Measurements from ENCODE around the gene OTOGL.

DNA sequence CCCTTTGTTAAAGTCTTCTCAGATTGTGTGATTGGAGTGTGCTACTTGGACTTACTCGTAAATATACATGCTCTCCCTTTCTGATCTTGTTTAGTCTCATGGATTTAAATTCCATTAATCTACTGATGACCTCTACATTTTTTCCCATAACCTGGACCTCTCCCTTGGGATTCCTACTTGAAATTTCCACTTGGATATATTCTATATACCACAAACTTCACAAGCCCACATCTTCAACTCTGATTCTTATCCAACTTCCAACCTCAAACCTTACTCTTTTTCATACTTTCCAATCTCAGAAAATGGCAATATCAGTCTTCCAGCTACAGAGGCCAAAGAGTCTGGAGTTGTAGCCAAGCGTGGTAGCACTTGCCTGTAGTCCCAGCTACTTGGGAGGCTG, 49.1 kb upstream of the OTOGL start:
- no peak for TF ChIP-seq HOXA7 (CRISPR knock-in tag; IDR thresholded peaks at IDR 0.05; ENCODE audit: borderline replicate concordance)
- TF ChIP-seq CTCF (tag by site-specific recombination; IDR thresholded peaks at IDR 0.05), result no peak
- TF ChIP-seq, protein P1, sequence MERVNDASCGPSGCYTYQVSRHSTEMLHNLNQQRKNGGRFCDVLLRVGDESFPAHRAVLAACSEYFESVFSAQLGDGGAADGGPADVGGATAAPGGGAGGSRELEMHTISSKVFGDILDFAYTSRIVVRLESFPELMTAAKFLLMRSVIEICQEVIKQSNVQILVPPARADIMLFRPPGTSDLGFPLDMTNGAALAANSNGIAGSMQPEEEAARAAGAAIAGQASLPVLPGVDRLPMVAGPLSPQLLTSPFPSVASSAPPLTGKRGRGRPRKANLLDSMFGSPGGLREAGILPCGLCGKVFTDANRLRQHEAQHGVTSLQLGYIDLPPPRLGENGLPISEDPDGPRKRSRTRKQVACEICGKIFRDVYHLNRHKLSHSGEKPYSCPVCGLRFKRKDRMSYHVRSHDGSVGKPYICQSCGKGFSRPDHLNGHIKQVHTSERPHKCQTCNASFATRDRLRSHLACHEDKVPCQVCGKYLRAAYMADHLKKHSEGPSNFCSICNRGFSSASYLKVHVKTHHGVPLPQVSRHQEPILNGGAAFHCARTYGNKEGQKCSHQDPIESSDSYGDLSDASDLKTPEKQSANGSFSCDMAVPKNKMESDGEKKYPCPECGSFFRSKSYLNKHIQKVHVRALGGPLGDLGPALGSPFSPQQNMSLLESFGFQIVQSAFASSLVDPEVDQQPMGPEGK (tag by site-specific recombination; IDR thresholded peaks at IDR 0.05), result no peak
- no peak for TF ChIP-seq SP3 (tag by site-specific recombination; IDR thresholded peaks at IDR 0.05)
- TF ChIP-seq ZBTB26 (tag by site-specific recombination; optimal IDR thresholded peaks at IDR 0.05), result no peak
- no peak for TF ChIP-seq ZNF792 (tag by site-specific recombination; IDR thresholded peaks at IDR 0.05)
- TF ChIP-seq, protein P2, sequence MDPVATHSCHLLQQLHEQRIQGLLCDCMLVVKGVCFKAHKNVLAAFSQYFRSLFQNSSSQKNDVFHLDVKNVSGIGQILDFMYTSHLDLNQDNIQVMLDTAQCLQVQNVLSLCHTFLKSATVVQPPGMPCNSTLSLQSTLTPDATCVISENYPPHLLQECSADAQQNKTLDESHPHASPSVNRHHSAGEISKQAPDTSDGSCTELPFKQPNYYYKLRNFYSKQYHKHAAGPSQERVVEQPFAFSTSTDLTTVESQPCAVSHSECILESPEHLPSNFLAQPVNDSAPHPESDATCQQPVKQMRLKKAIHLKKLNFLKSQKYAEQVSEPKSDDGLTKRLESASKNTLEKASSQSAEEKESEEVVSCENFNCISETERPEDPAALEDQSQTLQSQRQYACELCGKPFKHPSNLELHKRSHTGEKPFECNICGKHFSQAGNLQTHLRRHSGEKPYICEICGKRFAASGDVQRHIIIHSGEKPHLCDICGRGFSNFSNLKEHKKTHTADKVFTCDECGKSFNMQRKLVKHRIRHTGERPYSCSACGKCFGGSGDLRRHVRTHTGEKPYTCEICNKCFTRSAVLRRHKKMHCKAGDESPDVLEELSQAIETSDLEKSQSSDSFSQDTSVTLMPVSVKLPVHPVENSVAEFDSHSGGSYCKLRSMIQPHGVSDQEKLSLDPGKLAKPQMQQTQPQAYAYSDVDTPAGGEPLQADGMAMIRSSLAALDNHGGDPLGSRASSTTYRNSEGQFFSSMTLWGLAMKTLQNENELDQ (tag by site-specific recombination; IDR thresholded peaks at IDR 0.05; ENCODE audit: low read depth), result no peak
- no peak for TF ChIP-seq MZF1 (tag by site-specific recombination; IDR thresholded peaks at IDR 0.05; ENCODE audit: borderline replicate concordance)
- no peak for TF ChIP-seq ZSCAN16 (tag by site-specific recombination; IDR thresholded peaks at IDR 0.05)
- no peak for TF ChIP-seq ZSCAN4 (tag by site-specific recombination; IDR thresholded peaks at IDR 0.05)
